ENCODE data around the gene UGT8. TPM values are rescaled to one million over a fixed set of nuclear protein-coding genes. Genes with fewer than 3 reads are reported as not detected.
A peak's percentile ranks its signal among the peaks of the same experiment; 100 is the strongest.

Gene UGT8, protein sequence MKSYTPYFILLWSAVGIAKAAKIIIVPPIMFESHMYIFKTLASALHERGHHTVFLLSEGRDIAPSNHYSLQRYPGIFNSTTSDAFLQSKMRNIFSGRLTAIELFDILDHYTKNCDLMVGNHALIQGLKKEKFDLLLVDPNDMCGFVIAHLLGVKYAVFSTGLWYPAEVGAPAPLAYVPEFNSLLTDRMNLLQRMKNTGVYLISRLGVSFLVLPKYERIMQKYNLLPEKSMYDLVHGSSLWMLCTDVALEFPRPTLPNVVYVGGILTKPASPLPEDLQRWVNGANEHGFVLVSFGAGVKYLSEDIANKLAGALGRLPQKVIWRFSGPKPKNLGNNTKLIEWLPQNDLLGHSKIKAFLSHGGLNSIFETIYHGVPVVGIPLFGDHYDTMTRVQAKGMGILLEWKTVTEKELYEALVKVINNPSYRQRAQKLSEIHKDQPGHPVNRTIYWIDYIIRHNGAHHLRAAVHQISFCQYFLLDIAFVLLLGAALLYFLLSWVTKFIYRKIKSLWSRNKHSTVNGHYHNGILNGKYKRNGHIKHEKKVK
- 2.1 TPM for total RNA-seq

DNA sequence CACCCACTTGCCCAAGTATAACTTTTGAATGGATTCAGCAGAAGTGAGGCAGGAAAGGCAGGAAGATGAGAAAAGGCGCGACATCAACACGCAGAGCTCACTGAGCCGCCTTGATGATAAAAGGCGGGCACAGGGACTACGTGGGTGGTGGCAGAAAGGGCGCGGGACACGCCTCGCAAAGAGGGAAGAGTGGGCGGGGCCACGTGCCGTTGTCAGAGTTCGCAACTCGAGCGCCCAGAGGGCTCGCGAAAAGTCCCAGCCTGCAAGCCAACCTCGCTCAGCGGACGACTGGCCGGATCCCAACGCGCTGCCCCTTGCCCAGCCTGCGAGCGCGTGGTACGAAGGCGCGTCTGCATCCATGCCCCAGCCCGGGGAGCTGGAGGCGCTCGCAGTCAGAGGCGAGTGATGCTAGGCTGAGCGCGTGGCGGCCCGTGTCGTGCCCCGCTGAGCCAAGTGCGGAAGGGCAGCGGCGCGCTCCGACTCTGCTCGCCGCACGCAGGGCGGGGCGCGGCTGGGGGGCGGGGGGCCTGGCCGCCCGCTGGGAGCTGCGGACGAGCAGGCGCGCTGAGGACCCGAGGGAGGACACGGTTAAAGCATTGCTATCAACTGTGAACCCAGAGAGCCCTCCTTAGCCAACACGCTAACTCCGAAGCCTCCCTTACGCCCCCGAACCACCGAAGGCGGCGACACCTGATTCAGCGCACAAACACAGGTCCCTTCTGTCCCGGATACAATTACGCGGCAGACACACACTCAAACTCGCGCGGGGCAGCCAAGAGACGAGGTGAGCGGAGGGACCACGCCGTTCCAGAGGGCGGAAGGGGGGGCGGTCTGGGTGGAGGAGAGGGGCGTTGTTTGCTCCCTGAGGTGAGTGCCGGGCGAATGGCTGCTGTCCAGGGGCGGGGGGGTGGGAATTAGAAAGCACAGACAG, at the start of gene UGT8:
Gene UGT8, plus strand, starts transcription at position 617 of the 931 bp plus-strand sequence. CDS start 24,074 bp downstream, outside the sequence.
- Histone ChIP-seq H3K36me3 (ENCODE audit: control insufficient read depth in 3 of 3, insufficient read depth in 3 of 3, low read length in 3 of 3) (no peaks in the 10 kb centered on the region), H3K9me3 (ENCODE audit: control insufficient read depth in 3 of 3, low read length in 3 of 3) (no peaks in the 10 kb centered on the region), H3K4me3 (ENCODE audit: low read length in 3 of 3) (peak within 1 kb of the TSS; percentile 70 to 71 (median 71)), H3K27me3 (ENCODE audit: control insufficient read depth in 3 of 3, insufficient read depth in 3 of 3, low read length in 3 of 3) (peaks cover 16 to 35% (median 30%) of the 10 kb centered on the region in 3 donors), H3K4me1 (ENCODE audit: control insufficient read depth in 3 of 3, insufficient read depth in 3 of 3, low read length in 3 of 3) (peaks cover 9 to 18% (median 14%) of the 10 kb centered on the region in 3 donors), H3K9ac (ENCODE audit: low read depth in 1 of 3, low read length in 3 of 3) (peak within 1 kb of the TSS in 2 of 3 donors; percentile 27 to 33), H3K27ac (ENCODE audit: low read depth, low read length) (no peak within 1 kb of the TSS)

DNA sequence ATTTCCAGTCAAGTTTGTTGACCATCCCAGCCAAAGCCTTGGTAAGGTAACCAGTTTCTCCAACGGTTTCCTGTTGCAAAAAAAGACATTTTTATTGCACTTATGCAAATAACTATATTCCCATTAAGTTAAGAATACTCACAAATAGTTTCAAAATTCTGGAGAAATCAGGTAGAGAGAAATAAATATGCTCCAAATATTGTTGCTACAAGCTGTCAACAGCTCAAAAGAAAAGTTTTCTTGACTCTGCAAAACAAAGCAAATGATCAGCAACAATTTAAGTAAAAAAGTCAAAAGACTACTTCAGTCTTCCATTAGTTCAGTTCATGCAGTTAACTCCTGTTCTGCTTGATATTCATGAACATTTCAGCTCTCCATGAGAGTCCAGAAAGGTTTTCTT, 49.0 kb upstream of the UGT8 start:
- Histone ChIP-seq H3K27ac (ENCODE audit: low read depth, low read length) (no peak overlapping the region), H3K9ac (ENCODE audit: low read depth in 1 of 3, low read length in 3 of 3) (no peak overlapping the region), H3K27me3 (ENCODE audit: control insufficient read depth in 3 of 3, insufficient read depth in 3 of 3, low read length in 3 of 3) (no peaks in the 10 kb centered on the region), H3K4me3 (ENCODE audit: low read length in 3 of 3) (no peak overlapping the region), H3K36me3 (ENCODE audit: control insufficient read depth in 3 of 3, insufficient read depth in 3 of 3, low read length in 3 of 3) (no peaks in the 10 kb centered on the region), H3K9me3 (ENCODE audit: control insufficient read depth in 3 of 3, low read length in 3 of 3) (no peaks in the 10 kb centered on the region), H3K4me1 (ENCODE audit: control insufficient read depth in 3 of 3, insufficient read depth in 3 of 3, low read length in 3 of 3) (no peaks in the 10 kb centered on the region)

DNA sequence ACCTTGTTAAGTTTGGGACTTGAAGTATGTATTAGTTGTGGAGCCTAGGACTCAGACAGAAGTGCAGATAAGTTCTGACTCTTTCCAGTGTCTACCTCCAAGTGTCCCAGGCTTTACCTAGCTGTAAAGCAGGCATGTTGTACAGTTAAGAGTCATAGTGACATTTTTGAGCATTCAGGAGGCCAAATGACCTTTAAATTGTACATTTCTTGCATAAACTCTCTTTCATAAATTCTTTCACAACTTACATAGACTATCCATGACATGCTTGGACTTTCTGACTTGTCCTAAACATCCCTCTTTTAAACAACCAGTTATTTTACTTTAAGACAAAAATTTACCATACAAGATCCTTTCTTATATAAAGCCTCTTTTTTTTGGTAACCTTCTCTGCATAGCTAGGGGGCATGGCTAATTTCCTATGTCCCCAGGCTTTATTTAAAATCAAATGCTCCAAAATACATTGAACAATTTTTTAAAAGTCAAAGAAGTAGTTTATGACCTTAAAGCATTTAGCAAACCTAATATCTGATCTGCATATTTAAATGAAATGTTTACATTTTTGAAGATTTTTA, 40.1 kb upstream of the UGT8 start:
- Histone ChIP-seq H3K4me1 (ENCODE audit: control insufficient read depth in 3 of 3, insufficient read depth in 3 of 3, low read length in 3 of 3) (no peaks in the 10 kb centered on the region), H3K9ac (ENCODE audit: low read depth in 1 of 3, low read length in 3 of 3) (no peak overlapping the region), H3K4me3 (ENCODE audit: low read length in 3 of 3) (no peak overlapping the region), H3K27me3 (ENCODE audit: control insufficient read depth in 3 of 3, insufficient read depth in 3 of 3, low read length in 3 of 3) (no peaks in the 10 kb centered on the region), H3K9me3 (ENCODE audit: control insufficient read depth in 3 of 3, low read length in 3 of 3) (peaks cover 0 to 9% (median 0%) of the 10 kb centered on the region in 3 donors), H3K27ac (ENCODE audit: low read depth, low read length) (no peak overlapping the region), H3K36me3 (ENCODE audit: control insufficient read depth in 3 of 3, insufficient read depth in 3 of 3, low read length in 3 of 3) (no peaks in the 10 kb centered on the region)

DNA sequence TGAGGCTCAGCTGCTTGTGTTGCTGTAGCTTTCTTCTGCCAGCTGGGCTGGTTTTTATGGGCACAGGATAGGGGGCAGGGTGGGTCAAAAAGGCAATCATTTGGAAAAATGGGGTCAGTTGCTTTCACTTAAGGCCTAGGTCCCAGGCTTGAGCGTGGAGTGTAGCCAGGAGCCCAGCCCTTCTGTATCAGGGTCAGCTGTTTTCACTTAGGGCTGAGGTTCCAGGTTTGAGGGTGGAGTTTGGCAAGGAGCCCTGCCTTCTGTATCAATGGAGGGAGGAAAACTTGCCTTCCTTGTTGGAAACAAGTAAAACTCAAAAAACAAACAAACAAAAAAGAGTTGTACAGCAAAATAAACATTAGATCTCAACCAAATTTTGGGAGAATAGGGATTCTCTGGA, 37.0 kb upstream of the UGT8 start:
- H3K4me3 ChIP-seq (ENCODE audit: low read length in 3 of 3): no peak overlapping the region
- H3K27me3 ChIP-seq (ENCODE audit: control insufficient read depth in 3 of 3, insufficient read depth in 3 of 3, low read length in 3 of 3): no peaks in the 10 kb centered on the region
- no peak overlapping the region for H3K27ac ChIP-seq (ENCODE audit: low read depth, low read length)
- no peak overlapping the region for H3K9ac ChIP-seq (ENCODE audit: low read depth in 1 of 3, low read length in 3 of 3)
- peaks cover 0 to 9% (median 0%) of the 10 kb centered on the region in 3 donors for H3K9me3 ChIP-seq (ENCODE audit: control insufficient read depth in 3 of 3, low read length in 3 of 3)
- H3K4me1 ChIP-seq (ENCODE audit: control insufficient read depth in 3 of 3, insufficient read depth in 3 of 3, low read length in 3 of 3): no peaks in the 10 kb centered on the region
- no peaks in the 10 kb centered on the region for H3K36me3 ChIP-seq (ENCODE audit: control insufficient read depth in 3 of 3, insufficient read depth in 3 of 3, low read length in 3 of 3)

DNA sequence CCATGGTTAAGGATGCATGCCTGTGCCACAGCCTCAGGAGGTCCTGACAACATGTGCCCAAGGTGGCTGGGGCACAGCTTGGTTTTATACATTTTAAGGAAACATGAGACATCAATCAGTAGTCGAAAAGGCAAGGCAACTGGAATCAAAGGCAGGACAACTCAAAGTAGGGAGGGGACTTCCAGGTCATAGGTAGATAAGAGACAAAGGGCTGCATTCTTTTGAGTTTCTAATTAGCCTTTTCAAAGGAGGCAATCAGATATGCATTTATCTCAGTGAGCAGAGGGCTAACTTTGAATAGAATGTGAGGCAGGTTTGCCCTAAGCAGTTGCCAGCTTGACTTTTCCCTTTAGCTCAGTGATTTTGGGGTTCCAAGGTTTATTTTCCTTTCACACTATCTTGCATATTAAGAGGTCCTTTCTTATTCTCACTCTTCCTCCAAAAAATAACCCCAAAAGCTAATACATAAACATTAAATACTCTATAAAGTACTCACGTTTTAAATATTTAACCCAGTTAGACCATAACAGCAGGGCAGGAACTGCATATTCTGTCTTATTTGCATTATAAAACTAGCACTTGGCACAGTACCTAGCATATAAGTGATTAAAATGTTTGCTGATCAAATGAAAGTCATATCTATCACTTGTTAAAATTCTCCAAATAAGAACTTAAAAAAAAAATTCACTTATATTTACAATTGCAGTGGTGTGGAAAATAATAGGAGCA, 36.3 kb upstream of the UGT8 start:
- no peak overlapping the region for H3K9ac ChIP-seq (ENCODE audit: low read depth in 1 of 3, low read length in 3 of 3)
- no peak overlapping the region for H3K27ac ChIP-seq (ENCODE audit: low read depth, low read length)

DNA sequence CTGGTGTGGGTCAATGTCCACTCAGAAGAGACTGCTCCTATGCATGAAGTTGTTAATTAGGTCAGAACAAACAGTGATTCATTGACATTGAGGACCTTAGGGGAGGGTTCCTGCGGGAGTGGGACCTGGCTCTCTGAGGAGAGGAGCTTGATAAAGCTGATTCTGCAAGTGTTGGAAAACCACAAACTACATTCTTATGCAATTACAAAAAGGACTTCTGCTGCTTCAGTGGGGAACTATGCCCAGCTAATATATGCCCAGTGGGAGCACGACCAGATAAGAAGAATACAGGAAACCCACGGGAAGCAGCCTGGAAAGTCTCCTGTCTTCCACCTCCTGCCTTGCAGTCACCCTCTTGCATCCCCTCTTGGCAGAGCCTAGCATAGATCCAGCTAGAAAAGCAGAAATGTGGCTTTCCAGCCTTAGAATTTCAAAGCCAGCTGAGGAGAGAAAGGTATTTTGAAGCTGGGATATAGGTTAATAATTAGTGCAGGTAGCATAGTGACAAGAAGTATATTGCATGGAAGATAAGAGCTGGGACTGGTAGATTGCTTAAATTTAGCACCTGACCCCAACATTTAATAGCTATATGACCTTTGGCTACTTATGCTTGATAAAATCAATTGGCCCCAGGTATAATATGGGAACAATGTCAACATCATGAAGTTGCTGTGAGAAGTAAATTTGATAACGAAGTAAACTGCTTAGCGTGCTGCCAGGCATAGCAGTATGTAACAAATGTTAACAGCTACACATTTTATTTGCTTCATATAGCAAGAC, 34.9 kb upstream of the UGT8 start:
- no peak overlapping the region for H3K4me3 ChIP-seq (ENCODE audit: low read length in 3 of 3)
- no peaks in the 10 kb centered on the region for H3K4me1 ChIP-seq (ENCODE audit: control insufficient read depth in 3 of 3, insufficient read depth in 3 of 3, low read length in 3 of 3)
- no peaks in the 10 kb centered on the region for H3K27me3 ChIP-seq (ENCODE audit: control insufficient read depth in 3 of 3, insufficient read depth in 3 of 3, low read length in 3 of 3)
- no peaks in the 10 kb centered on the region for H3K36me3 ChIP-seq (ENCODE audit: control insufficient read depth in 3 of 3, insufficient read depth in 3 of 3, low read length in 3 of 3)
- peaks cover 0 to 6% (median 0%) of the 10 kb centered on the region in 3 donors for H3K9me3 ChIP-seq (ENCODE audit: control insufficient read depth in 3 of 3, low read length in 3 of 3)
- H3K9ac ChIP-seq (ENCODE audit: low read depth in 1 of 3, low read length in 3 of 3): no peak overlapping the region
- H3K27ac ChIP-seq (ENCODE audit: low read depth, low read length): no peak overlapping the region

More for the DNA sequence above, 36.3 kb upstream of the UGT8 start:
- no peak overlapping the region for H3K4me3 ChIP-seq (ENCODE audit: low read length in 3 of 3)
- H3K27me3 ChIP-seq (ENCODE audit: control insufficient read depth in 3 of 3, insufficient read depth in 3 of 3, low read length in 3 of 3): no peaks in the 10 kb centered on the region
- no peaks in the 10 kb centered on the region for H3K36me3 ChIP-seq (ENCODE audit: control insufficient read depth in 3 of 3, insufficient read depth in 3 of 3, low read length in 3 of 3)
- H3K9me3 ChIP-seq (ENCODE audit: control insufficient read depth in 3 of 3, low read length in 3 of 3): peaks cover 0 to 9% (median 0%) of the 10 kb centered on the region in 3 donors
- no peaks in the 10 kb centered on the region for H3K4me1 ChIP-seq (ENCODE audit: control insufficient read depth in 3 of 3, insufficient read depth in 3 of 3, low read length in 3 of 3)

DNA sequence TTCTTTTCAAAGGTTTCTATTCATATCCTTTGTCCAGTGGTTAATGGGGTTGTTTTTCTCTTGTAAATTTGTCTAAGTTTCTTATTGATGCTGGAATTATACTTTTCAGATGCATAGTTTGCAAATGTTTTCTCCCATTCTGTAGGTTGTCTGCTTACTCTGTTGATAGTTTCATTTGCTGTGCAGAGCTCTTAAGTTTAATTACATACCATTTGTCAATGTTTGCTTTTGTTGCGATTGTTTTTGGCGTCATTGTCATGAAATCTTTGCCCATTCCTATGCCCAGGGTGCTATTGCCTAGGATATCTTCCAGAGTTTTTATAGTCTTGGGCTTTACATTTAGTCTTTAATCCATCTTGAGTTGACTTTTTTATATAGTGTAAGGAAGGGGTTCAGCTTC, 21.2 kb upstream of the UGT8 start:
- Histone ChIP-seq H3K36me3 (ENCODE audit: control insufficient read depth in 3 of 3, insufficient read depth in 3 of 3, low read length in 3 of 3) (no peaks in the 10 kb centered on the region), H3K9me3 (ENCODE audit: control insufficient read depth in 3 of 3, low read length in 3 of 3) (peaks cover 0 to 3% (median 0%) of the 10 kb centered on the region in 3 donors), H3K27me3 (ENCODE audit: control insufficient read depth in 3 of 3, insufficient read depth in 3 of 3, low read length in 3 of 3) (no peaks in the 10 kb centered on the region), H3K4me3 (ENCODE audit: low read length in 3 of 3) (no peak overlapping the region), H3K4me1 (ENCODE audit: control insufficient read depth in 3 of 3, insufficient read depth in 3 of 3, low read length in 3 of 3) (no peaks in the 10 kb centered on the region), H3K27ac (ENCODE audit: low read depth, low read length) (no peak overlapping the region), H3K9ac (ENCODE audit: low read depth in 1 of 3, low read length in 3 of 3) (no peak overlapping the region)

DNA sequence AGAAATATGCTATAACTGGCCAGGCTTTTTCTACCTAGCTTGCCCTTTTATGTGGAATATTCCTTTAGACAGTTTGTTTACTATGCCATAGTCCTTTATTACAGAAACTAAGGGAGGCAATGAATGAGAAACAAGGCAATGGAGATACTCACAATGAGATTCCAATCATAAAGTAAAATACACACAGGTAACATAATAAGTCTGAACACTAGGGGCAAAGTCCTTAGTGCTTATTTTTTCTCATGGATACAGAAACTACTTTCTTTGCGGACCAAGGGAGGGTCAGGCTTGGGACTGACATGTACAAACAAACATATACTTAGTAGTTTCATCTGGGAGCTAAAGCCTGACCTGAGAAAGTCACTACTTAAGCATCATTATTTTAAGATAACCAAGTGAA, 16.0 kb upstream of the UGT8 start:
- Histone ChIP-seq H3K36me3 (ENCODE audit: control insufficient read depth in 3 of 3, insufficient read depth in 3 of 3, low read length in 3 of 3) (no peaks in the 10 kb centered on the region), H3K9ac (ENCODE audit: low read depth in 1 of 3, low read length in 3 of 3) (no peak overlapping the region), H3K4me1 (ENCODE audit: control insufficient read depth in 3 of 3, insufficient read depth in 3 of 3, low read length in 3 of 3) (no peaks in the 10 kb centered on the region), H3K9me3 (ENCODE audit: control insufficient read depth in 3 of 3, low read length in 3 of 3) (peaks cover 0 to 3% (median 0%) of the 10 kb centered on the region in 3 donors), H3K4me3 (ENCODE audit: low read length in 3 of 3) (no peak overlapping the region), H3K27me3 (ENCODE audit: control insufficient read depth in 3 of 3, insufficient read depth in 3 of 3, low read length in 3 of 3) (no peaks in the 10 kb centered on the region), H3K27ac (ENCODE audit: low read depth, low read length) (no peak overlapping the region)

DNA sequence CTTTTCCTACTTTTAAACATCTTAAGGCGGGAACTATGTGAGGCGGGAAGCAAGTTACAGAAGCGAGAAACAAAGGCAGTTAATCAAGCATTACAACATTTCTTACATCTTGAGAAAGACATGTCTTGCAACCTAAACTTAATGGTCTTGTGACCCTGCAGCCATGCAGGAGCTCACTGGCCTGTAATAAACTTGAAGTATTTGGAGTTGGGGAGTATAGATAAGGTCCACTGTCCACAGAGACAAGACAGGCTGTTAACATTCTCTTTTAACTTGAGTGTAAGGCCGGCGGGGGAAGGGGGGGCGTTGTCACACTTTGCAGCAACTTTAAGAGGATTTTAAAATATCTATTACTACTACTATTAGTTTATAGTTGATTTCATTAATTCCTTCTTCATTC, 10.3 kb upstream of the UGT8 start:
- H3K27me3 ChIP-seq (ENCODE audit: control insufficient read depth in 3 of 3, insufficient read depth in 3 of 3, low read length in 3 of 3): no peaks in the 10 kb centered on the region
- no peaks in the 10 kb centered on the region for H3K4me1 ChIP-seq (ENCODE audit: control insufficient read depth in 3 of 3, insufficient read depth in 3 of 3, low read length in 3 of 3)
- H3K27ac ChIP-seq (ENCODE audit: low read depth, low read length): no peak overlapping the region
- no peak overlapping the region for H3K9ac ChIP-seq (ENCODE audit: low read depth in 1 of 3, low read length in 3 of 3)
- H3K9me3 ChIP-seq (ENCODE audit: control insufficient read depth in 3 of 3, low read length in 3 of 3): no peaks in the 10 kb centered on the region
- H3K36me3 ChIP-seq (ENCODE audit: control insufficient read depth in 3 of 3, insufficient read depth in 3 of 3, low read length in 3 of 3): no peaks in the 10 kb centered on the region
- no peak overlapping the region for H3K4me3 ChIP-seq (ENCODE audit: low read length in 3 of 3)
